ENCODE data around the gene TENT4A.
A peak's percentile ranks its signal among the peaks of the same experiment; 100 is the strongest.
"Not testable (repeated sequence)": the region's sequence is repeated elsewhere in the genome, so short reads cannot be mapped to it uniquely, and the experiment has no call there.

The TENT4A gene

DNA sequence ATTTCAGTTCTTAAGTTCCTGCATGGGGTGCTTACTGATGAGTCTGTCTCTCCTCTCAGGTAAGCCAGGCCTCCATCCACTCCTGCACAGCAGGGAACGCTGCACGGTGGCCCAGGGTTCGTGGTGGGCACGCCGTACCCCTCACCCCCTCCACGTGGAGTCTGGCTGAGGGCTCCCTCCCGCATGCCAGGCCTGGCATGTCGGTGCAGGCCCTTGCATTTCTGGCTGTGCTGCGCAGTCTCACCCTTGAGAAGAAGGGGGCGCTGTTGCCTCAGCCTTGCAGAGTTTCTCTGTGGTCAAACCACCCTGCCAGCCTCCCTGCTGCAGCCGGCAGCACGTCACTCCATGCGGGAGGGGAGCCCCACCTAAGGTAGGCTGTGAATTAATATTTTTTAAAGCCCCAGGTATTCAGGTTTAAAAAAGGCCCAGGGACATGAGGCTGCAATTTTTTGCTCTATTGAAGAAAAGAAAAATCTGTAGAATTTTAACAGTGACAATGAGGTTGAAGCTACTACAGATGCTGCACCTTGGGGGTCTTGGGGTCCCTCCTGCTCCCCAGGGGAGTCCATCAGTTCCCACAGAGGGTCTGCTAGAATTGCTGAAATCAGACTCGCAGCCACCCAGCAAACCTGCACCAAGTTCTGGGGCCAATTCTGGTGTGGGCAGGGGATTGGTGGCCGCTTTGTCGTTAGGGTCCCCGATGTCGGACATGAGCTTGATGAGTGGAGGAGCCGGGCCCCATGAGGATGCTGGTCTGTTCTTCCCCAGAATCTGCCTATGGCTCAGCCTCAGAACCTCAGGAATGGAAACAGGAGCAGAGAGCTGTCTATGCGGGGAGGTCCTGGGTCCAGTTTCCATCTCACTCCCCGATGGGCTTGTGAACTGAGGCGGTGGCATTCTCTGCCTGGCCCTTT is 52.6 kb downstream of the TENT4A start:
- H3K4me1 ChIP-seq (ENCODE audit: control insufficient read depth in 2 of 2, insufficient read depth in 2 of 2, low read length in 2 of 2) = peaks cover 8 to 11% of the 10 kb centered on the region in 2 donors
- peak overlapping the region; percentile 60 to 66 for H3K4me3 ChIP-seq (ENCODE audit: low read length in 2 of 2)
- no peaks in the 10 kb centered on the region for H3K9me3 ChIP-seq (ENCODE audit: control insufficient read depth in 2 of 2, low read length in 2 of 2)
- H3K36me3 ChIP-seq (ENCODE audit: control insufficient read depth in 2 of 2, insufficient read depth in 2 of 2, low read length in 2 of 2) = no peaks in the 10 kb centered on the region
- no peaks in the 10 kb centered on the region for H3K27me3 ChIP-seq (ENCODE audit: control insufficient read depth in 2 of 2, insufficient read depth in 2 of 2, low read length in 2 of 2)
- peak overlapping the region in 1 of 2 donors; percentile 2 for H3K9ac ChIP-seq (ENCODE audit: low read depth in 1 of 2, low read length in 2 of 2)
- H3K27ac ChIP-seq (ENCODE audit: low read depth in 2 of 2, low read length in 2 of 2) = peak overlapping the region; percentile 59 to 78

DNA sequence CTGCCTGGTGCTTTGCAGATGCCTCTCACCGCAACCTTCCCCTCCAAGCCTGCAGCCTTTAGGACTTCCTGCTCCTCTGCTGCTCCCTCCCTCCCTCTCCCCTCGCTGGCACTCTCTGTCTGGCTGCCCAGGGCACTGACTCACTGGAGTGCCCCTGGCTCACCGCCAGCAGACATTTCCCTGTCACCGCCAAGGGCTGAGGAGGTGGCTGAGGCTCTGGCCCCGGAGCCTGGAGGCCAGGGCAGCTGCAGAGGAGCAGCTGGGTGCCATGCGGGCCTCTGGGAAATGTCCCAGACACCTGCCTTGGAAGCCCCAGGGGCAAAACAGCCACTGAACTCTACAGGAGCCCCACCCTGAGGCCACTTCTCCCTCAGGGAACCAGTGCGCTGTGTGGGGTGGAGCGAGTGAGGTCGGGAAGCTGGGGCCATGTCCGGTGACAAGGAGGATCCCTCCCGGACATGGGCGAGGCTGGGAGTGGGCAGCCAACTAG is 53.4 kb downstream of the TENT4A start:
- H3K4me3 ChIP-seq (ENCODE audit: low read length in 2 of 2) = peak overlapping the region; percentile 60 to 66
- H3K9ac ChIP-seq (ENCODE audit: low read depth in 1 of 2, low read length in 2 of 2) = peak overlapping the region in 1 of 2 donors; percentile 6
- peak overlapping the region; percentile 59 to 78 for H3K27ac ChIP-seq (ENCODE audit: low read depth in 2 of 2, low read length in 2 of 2)
- H3K4me1 ChIP-seq (ENCODE audit: control insufficient read depth in 2 of 2, insufficient read depth in 2 of 2, low read length in 2 of 2) = peaks cover 8 to 11% of the 10 kb centered on the region in 2 donors
- H3K27me3 ChIP-seq (ENCODE audit: control insufficient read depth in 2 of 2, insufficient read depth in 2 of 2, low read length in 2 of 2) = no peaks in the 10 kb centered on the region
- no peaks in the 10 kb centered on the region for H3K36me3 ChIP-seq (ENCODE audit: control insufficient read depth in 2 of 2, insufficient read depth in 2 of 2, low read length in 2 of 2)
- H3K9me3 ChIP-seq (ENCODE audit: control insufficient read depth in 2 of 2, low read length in 2 of 2) = no peaks in the 10 kb centered on the region

DNA sequence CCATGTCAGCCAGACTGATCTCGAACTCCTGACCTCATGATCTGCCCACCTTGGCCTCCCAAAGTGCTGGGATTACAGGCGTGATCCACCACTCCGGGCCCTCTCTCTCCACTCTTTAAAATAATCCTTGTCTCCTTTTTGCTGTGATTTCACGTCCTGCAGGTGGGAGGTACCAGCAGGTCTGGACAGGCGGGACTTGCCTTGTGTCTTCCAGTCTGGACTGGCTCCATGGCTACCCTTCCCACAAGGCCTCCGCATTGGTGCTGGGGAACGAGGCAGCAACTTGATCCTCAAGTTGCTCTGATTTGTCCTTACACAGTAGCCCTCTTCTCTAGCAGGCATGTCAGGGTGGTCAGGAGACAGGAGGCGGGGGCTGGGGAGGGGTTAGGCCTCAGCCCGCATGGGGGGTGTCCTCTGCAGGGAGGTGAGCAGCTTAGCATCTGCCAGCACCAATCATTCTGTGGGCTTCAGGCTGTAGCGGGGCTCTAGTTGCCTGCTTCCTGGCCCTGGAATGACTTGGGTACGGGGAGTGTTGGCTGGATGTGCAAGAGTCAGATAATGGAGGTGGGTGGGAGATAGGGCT is 54.3 kb downstream of the TENT4A start:
- no peaks in the 10 kb centered on the region for H3K9me3 ChIP-seq (ENCODE audit: control insufficient read depth in 2 of 2, low read length in 2 of 2)
- H3K36me3 ChIP-seq (ENCODE audit: control insufficient read depth in 2 of 2, insufficient read depth in 2 of 2, low read length in 2 of 2) = no peaks in the 10 kb centered on the region
- H3K9ac ChIP-seq (ENCODE audit: low read depth in 1 of 2, low read length in 2 of 2) = no peak overlapping the region
- H3K4me3 ChIP-seq (ENCODE audit: low read length in 2 of 2) = no peak overlapping the region
- H3K4me1 ChIP-seq (ENCODE audit: control insufficient read depth in 2 of 2, insufficient read depth in 2 of 2, low read length in 2 of 2) = peaks cover 8 to 11% of the 10 kb centered on the region in 2 donors
- no peak overlapping the region for H3K27ac ChIP-seq (ENCODE audit: low read depth in 2 of 2, low read length in 2 of 2)
- no peaks in the 10 kb centered on the region for H3K27me3 ChIP-seq (ENCODE audit: control insufficient read depth in 2 of 2, insufficient read depth in 2 of 2, low read length in 2 of 2)

DNA sequence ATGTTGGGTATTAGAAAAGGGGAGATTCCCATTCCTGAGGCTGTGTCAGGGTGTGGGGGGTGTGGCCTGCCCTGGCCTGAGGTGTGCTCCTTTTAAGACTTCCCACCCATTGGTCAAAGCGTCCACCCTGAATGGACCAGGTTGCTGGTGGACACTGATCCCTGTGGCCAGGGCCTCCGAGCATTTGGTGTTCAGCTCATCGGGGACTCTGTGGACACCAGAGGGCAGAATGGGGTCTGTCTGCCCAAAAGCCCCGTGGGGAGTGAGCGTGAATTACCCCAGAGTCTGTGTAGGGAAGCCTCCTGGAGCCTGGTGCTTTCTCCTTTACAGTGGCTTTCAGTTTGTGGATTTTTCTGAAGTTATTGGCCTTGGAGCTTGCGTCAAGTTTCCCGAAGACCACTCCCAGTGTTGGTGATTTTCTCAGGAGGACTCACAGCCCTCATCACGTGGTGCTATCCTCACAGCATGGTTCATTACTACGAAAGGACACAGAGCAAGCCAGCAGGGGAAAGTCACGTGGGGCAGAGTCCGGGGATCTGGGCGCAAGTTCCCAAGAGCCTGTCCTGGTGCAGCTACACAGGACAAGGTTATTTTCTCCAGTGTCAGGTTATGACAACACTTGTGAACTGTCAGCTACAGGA is 55.5 kb downstream of the TENT4A start:
- Histone ChIP-seq H3K27me3 (ENCODE audit: control insufficient read depth in 2 of 2, insufficient read depth in 2 of 2, low read length in 2 of 2) (no peaks in the 10 kb centered on the region), H3K9me3 (ENCODE audit: control insufficient read depth in 2 of 2, low read length in 2 of 2) (no peaks in the 10 kb centered on the region), H3K36me3 (ENCODE audit: control insufficient read depth in 2 of 2, insufficient read depth in 2 of 2, low read length in 2 of 2) (no peaks in the 10 kb centered on the region), H3K4me3 (ENCODE audit: low read length in 2 of 2) (no peak overlapping the region), H3K27ac (ENCODE audit: low read depth in 2 of 2, low read length in 2 of 2) (no peak overlapping the region), H3K9ac (ENCODE audit: low read depth in 1 of 2, low read length in 2 of 2) (no peak overlapping the region), H3K4me1 (ENCODE audit: control insufficient read depth in 2 of 2, insufficient read depth in 2 of 2, low read length in 2 of 2) (peaks cover 8 to 11% of the 10 kb centered on the region in 2 donors)

DNA sequence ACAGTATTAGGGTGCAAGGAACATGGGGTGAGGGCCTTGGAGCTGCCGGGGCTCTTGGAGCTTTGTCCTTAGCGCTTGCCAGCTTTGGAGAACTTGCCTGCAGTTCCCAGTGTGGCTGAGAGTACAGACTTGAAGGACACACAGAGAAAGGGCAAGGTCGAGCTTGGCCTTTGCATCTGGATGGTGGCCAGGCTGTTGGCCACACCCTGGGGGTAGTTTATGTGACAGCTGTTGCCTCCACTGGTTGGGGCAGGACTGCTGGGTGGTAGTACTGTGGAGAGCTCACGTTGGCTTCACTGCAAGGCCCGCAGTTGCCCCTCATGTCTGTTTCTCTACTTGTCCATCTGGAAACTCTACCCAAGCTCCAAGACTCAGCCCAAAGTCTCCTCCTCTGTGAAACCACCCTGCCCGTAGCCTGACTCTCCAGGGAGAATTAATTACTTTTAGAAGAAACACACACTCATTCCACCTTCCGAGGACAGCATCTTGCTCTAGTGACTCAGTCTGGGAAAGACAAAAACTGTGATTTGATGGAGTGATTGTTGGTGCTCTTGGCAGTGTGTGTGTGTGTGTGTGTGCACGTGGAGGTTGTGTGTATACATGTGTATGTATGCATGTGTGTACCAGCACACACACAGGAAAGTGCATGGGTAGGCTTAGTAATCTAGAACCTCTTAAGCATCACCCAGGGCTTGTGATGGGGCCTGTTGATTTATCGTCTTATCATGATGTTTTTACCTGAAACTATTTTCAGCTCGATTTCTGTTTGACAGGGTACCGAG is 57.8 kb downstream of the TENT4A start:
- Histone ChIP-seq H3K27me3 (ENCODE audit: control insufficient read depth in 2 of 2, insufficient read depth in 2 of 2, low read length in 2 of 2) (no peaks in the 10 kb centered on the region), H3K36me3 (ENCODE audit: control insufficient read depth in 2 of 2, insufficient read depth in 2 of 2, low read length in 2 of 2) (no peaks in the 10 kb centered on the region), H3K4me1 (ENCODE audit: control insufficient read depth in 2 of 2, insufficient read depth in 2 of 2, low read length in 2 of 2) (peaks cover 6 to 10% of the 10 kb centered on the region in 2 donors), H3K27ac (ENCODE audit: low read depth in 2 of 2, low read length in 2 of 2) (no peak overlapping the region), H3K9ac (ENCODE audit: low read depth in 1 of 2, low read length in 2 of 2) (no peak overlapping the region), H3K4me3 (ENCODE audit: low read length in 2 of 2) (no peak overlapping the region), H3K9me3 (ENCODE audit: control insufficient read depth in 2 of 2, low read length in 2 of 2) (no peaks in the 10 kb centered on the region)

DNA sequence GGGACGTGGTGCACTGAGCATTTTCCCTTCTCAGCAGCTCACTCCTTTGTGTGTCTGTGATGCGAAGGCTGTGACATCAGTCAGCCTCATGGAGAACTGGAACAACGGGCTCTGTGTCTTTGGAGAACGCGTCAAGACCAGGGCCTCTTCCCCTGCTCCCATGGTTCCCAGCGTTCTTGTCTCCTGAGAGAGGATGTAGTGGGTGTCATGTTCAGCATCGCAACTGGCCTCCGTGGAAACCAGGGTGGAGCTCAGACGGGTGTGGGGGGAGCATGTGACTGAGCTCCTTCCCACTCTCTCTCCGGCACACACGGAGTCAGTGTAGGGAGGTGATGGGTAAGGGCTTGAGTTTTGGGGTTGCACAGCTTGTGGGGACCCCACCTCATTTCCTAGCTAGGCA is 59.7 kb downstream of the TENT4A start:
- Histone ChIP-seq H3K4me1 (ENCODE audit: control insufficient read depth in 2 of 2, insufficient read depth in 2 of 2, low read length in 2 of 2) (no peaks in the 10 kb centered on the region), H3K27ac (ENCODE audit: low read depth in 2 of 2, low read length in 2 of 2) (no peak overlapping the region), H3K27me3 (ENCODE audit: control insufficient read depth in 2 of 2, insufficient read depth in 2 of 2, low read length in 2 of 2) (no peaks in the 10 kb centered on the region), H3K9ac (ENCODE audit: low read depth in 1 of 2, low read length in 2 of 2) (no peak overlapping the region), H3K9me3 (ENCODE audit: control insufficient read depth in 2 of 2, low read length in 2 of 2) (no peaks in the 10 kb centered on the region), H3K36me3 (ENCODE audit: control insufficient read depth in 2 of 2, insufficient read depth in 2 of 2, low read length in 2 of 2) (no peaks in the 10 kb centered on the region), H3K4me3 (ENCODE audit: low read length in 2 of 2) (no peak overlapping the region)

DNA sequence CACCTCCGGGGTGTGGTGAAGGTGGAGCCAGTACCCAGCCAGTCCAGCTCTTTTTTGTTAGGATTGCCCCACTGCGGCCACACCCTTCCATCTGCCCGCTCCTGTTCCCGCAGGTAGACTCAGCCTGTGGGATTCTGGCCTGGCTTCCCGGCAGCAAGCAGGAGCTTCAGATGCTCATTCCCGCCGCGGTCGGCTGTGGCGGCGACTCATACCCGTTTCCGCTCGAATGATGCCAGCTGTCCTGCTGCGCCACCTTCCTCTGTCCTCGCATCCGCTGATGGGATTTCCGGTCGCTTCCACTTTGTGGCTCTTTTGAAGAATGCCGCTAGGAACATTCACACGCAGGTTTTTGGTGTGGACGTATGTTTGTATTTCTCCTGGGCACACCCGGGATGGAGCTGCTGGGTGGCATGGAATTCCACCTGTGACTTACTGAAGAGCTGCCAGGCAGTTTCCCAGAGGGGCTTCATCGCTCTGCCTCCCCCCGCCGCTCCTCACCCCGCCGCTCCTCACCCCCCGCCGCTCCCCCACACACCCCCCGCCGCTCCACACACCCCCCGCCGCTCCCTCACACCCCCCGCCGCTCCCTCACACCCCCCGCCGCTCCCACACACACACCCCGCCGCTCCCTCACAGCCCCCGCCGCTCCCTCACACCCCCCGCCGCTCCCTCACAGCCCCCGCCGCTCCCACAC is 60.3 kb downstream of the TENT4A start:
- Histone ChIP-seq H3K4me3 (ENCODE audit: low read length in 2 of 2) (no peak overlapping the region), H3K27me3 (ENCODE audit: control insufficient read depth in 2 of 2, insufficient read depth in 2 of 2, low read length in 2 of 2) (no peaks in the 10 kb centered on the region), H3K4me1 (ENCODE audit: control insufficient read depth in 2 of 2, insufficient read depth in 2 of 2, low read length in 2 of 2) (no peaks in the 10 kb centered on the region), H3K9me3 (ENCODE audit: control insufficient read depth in 2 of 2, low read length in 2 of 2) (no peaks in the 10 kb centered on the region), H3K27ac (ENCODE audit: low read depth in 2 of 2, low read length in 2 of 2) (no peak overlapping the region), H3K9ac (ENCODE audit: low read depth in 1 of 2, low read length in 2 of 2) (no peak overlapping the region), H3K36me3 (ENCODE audit: control insufficient read depth in 2 of 2, insufficient read depth in 2 of 2, low read length in 2 of 2) (no peaks in the 10 kb centered on the region)

DNA sequence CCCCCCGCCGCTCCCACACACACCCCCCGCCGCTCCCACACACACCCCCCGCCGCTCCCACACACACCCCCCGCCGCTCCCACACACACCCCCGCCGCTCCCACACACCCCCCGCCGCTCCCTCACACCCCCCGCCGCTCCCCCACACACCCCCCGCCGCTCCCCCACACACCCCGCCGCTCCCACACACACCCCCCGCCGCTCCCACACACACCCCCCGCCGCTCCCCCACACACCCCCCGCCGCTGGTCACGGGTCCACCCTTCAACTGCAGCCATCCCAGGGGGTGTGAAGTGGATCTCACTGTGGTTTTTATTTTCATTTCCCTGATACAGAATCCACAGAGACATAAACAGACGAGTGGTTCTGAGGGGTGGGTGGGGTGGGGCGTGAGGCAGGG is 61.0 kb downstream of the TENT4A start:
- H3K9ac ChIP-seq (ENCODE audit: low read depth in 1 of 2, low read length in 2 of 2); H3K9me3 ChIP-seq (ENCODE audit: control insufficient read depth in 2 of 2, low read length in 2 of 2); H3K4me3 ChIP-seq (ENCODE audit: low read length in 2 of 2); H3K27ac ChIP-seq (ENCODE audit: low read depth in 2 of 2, low read length in 2 of 2); H3K27me3 ChIP-seq (ENCODE audit: control insufficient read depth in 2 of 2, insufficient read depth in 2 of 2, low read length in 2 of 2); H3K36me3 ChIP-seq (ENCODE audit: control insufficient read depth in 2 of 2, insufficient read depth in 2 of 2, low read length in 2 of 2); H3K4me1 ChIP-seq (ENCODE audit: control insufficient read depth in 2 of 2, insufficient read depth in 2 of 2, low read length in 2 of 2): not testable (repeated sequence)

DNA sequence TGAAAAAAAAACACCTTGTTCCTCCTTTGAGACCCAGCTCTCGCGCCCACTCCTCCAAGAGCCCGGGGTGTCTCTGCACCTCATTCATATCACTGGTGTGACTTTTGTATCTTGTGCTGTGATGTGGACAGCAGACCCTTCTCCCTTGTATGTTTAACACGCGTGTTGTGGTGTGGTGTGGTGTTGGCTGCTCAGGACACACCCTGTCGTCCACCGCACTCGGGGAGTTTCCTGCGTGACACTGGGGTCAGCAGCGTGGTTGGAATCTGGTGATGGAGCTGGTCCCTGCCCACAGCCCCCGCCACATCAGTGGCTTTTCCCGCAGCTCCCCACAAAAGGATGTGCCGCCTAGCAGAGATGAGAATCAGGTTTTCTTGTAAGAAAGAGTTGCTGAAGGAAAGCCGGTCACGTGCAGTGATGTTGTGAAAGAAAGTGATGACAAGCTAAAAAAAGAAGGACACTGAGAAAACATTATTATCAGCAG is 61.5 kb downstream of the TENT4A start:
- no peaks in the 10 kb centered on the region for H3K27me3 ChIP-seq (ENCODE audit: control insufficient read depth in 2 of 2, insufficient read depth in 2 of 2, low read length in 2 of 2)

More for the DNA sequence above, 61.5 kb downstream of the TENT4A start:
- H3K9ac ChIP-seq (ENCODE audit: low read depth in 1 of 2, low read length in 2 of 2) = no peak overlapping the region
- H3K36me3 ChIP-seq (ENCODE audit: control insufficient read depth in 2 of 2, insufficient read depth in 2 of 2, low read length in 2 of 2) = no peaks in the 10 kb centered on the region
- H3K4me3 ChIP-seq (ENCODE audit: low read length in 2 of 2) = no peak overlapping the region
- no peaks in the 10 kb centered on the region for H3K9me3 ChIP-seq (ENCODE audit: control insufficient read depth in 2 of 2, low read length in 2 of 2)
- no peak overlapping the region for H3K27ac ChIP-seq (ENCODE audit: low read depth in 2 of 2, low read length in 2 of 2)
- H3K4me1 ChIP-seq (ENCODE audit: control insufficient read depth in 2 of 2, insufficient read depth in 2 of 2, low read length in 2 of 2) = no peaks in the 10 kb centered on the region

All from mucosa of rectum (tissue), 2 donors.